WTC11 (cell line): ENCODE results near the gene HADHB.

ENCODE experiments used
- CBFB ChIP-seq: sonication (generic); formaldehyde crosslinking; IDR thresholded peaks from 2 replicates; pipeline ENCODE4 v1.8.1; 2022; ENCODE audit warnings: mild to moderate bottlenecking, low read depth, missing genetic modification reagents
- JUN ChIP-seq: sonication (generic); formaldehyde crosslinking; IDR thresholded peaks from 2 replicates; pipeline ENCODE4 v1.8.0; 2023; ENCODE audit warnings: mild to moderate bottlenecking, missing genetic modification reagents
- KAT7 ChIP-seq: sonication (generic); formaldehyde crosslinking; IDR thresholded peaks from 2 replicates; pipeline ENCODE4 v1.8.1; 2023; ENCODE audit warnings: missing genetic modification reagents, mild to moderate bottlenecking, borderline replicate concordance
- NFYB ChIP-seq: sonication (generic); formaldehyde crosslinking; conservative IDR thresholded peaks from 2 replicates; pipeline ENCODE4 v1.8.0; 2022; ENCODE audit warnings: low read depth, missing genetic modification reagents
- SP1 ChIP-seq: sonication (generic); formaldehyde crosslinking; conservative IDR thresholded peaks from 2 replicates; pipeline ENCODE4 v1.8.1; 2022; ENCODE audit warnings: missing genetic modification reagents
- TF ChIP-seq, protein P1 (sequence below): fragments of 200-600 bp; IDR thresholded peaks from 2 replicates; pipeline ENCODE4 v1.8.0; 2022; ENCODE audit warnings: antibody characterized with exemption
- TF ChIP-seq, protein P2 (sequence below): fragments of 250-450 bp; sonication (Bioruptor Pico); conservative IDR thresholded peaks from 2 replicates; pipeline ENCODE4 v1.9.0; 2021; ENCODE audit warnings: mild to moderate bottlenecking
- TF ChIP-seq, protein P3 (sequence below): sonication (generic); formaldehyde crosslinking; IDR thresholded peaks from 2 replicates; pipeline ENCODE4 v1.8.0; 2022; ENCODE audit warnings: missing genetic modification reagents
- TF ChIP-seq, protein P4 (sequence below): sonication (generic); formaldehyde crosslinking; IDR thresholded peaks from 2 replicates; pipeline ENCODE4 v1.8.1; 2022; ENCODE audit warnings: mild to moderate bottlenecking, missing genetic modification reagents, moderate library complexity, borderline replicate concordance

DNA sequence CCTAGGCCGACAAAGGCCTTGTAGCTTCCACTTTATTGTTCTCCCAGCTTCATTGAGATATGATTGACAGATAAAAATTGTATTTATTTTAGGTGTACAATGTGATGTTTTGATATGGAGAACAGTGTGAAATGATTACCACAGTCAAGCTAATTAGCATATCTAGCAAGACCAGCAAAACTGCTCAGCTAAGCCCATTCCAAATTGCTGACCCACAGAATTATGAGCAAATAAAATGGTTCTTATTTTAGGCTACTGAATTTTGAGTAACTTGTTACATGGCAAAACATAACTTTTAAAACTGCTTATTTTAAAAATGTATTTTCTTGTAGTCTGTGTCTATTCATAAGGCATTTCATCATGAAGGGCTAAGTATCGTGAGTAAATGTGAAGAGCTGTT, 92.6 kb downstream of the HADHB start:
- TF ChIP-seq, protein P1, sequence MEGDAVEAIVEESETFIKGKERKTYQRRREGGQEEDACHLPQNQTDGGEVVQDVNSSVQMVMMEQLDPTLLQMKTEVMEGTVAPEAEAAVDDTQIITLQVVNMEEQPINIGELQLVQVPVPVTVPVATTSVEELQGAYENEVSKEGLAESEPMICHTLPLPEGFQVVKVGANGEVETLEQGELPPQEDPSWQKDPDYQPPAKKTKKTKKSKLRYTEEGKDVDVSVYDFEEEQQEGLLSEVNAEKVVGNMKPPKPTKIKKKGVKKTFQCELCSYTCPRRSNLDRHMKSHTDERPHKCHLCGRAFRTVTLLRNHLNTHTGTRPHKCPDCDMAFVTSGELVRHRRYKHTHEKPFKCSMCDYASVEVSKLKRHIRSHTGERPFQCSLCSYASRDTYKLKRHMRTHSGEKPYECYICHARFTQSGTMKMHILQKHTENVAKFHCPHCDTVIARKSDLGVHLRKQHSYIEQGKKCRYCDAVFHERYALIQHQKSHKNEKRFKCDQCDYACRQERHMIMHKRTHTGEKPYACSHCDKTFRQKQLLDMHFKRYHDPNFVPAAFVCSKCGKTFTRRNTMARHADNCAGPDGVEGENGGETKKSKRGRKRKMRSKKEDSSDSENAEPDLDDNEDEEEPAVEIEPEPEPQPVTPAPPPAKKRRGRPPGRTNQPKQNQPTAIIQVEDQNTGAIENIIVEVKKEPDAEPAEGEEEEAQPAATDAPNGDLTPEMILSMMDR: no peak
- TF ChIP-seq SP1 (CRISPR knock-in tag) (no peak), CBFB (CRISPR knock-in tag) (no peak), JUN (CRISPR knock-in tag) (no peak), KAT7 (CRISPR knock-in tag) (no peak), NFYB (no peak)
- TF ChIP-seq, protein P2, sequence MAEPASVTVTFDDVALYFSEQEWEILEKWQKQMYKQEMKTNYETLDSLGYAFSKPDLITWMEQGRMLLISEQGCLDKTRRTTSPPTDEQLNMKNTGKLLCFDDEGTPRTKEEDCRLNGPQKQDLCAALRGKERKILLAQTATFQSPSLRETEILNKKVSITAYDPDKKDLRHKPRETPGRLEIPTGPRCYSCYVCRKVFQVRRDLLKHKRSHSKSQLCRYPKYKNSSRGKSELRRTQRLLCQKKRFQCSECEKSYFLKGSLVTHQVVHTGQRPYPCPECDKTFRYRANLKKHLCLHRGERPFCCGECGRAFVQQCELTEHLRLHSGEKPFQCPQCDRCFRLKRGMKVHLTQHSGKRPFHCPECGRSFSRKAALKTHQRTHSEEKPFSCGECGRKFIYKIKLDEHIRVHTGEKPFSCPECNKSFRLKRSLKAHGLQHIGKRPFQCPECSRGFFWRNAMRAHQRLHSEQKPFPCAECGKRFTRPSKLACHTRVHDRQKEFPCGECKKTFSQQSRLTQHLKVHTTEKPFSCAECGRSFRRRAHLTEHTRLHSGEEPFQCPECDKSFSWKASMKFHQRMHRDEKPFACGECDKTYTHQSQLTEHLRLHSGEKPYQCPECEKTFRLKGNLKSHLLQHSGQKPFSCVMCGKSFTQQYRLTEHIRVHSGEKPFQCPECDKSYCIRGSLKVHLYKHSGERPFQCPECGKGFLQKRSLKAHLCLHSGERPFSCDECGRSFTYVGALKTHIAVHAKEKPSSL (CRISPR knock-in tag): no peak
- TF ChIP-seq, protein P3, sequence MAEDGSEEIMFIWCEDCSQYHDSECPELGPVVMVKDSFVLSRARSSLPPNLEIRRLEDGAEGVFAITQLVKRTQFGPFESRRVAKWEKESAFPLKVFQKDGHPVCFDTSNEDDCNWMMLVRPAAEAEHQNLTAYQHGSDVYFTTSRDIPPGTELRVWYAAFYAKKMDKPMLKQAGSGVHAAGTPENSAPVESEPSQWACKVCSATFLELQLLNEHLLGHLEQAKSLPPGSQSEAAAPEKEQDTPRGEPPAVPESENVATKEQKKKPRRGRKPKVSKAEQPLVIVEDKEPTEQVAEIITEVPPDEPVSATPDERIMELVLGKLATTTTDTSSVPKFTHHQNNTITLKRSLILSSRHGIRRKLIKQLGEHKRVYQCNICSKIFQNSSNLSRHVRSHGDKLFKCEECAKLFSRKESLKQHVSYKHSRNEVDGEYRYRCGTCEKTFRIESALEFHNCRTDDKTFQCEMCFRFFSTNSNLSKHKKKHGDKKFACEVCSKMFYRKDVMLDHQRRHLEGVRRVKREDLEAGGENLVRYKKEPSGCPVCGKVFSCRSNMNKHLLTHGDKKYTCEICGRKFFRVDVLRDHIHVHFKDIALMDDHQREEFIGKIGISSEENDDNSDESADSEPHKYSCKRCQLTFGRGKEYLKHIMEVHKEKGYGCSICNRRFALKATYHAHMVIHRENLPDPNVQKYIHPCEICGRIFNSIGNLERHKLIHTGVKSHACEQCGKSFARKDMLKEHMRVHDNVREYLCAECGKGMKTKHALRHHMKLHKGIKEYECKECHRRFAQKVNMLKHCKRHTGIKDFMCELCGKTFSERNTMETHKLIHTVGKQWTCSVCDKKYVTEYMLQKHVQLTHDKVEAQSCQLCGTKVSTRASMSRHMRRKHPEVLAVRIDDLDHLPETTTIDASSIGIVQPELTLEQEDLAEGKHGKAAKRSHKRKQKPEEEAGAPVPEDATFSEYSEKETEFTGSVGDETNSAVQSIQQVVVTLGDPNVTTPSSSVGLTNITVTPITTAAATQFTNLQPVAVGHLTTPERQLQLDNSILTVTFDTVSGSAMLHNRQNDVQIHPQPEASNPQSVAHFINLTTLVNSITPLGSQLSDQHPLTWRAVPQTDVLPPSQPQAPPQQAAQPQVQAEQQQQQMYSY (CRISPR knock-in tag): no peak
- TF ChIP-seq, protein P4, sequence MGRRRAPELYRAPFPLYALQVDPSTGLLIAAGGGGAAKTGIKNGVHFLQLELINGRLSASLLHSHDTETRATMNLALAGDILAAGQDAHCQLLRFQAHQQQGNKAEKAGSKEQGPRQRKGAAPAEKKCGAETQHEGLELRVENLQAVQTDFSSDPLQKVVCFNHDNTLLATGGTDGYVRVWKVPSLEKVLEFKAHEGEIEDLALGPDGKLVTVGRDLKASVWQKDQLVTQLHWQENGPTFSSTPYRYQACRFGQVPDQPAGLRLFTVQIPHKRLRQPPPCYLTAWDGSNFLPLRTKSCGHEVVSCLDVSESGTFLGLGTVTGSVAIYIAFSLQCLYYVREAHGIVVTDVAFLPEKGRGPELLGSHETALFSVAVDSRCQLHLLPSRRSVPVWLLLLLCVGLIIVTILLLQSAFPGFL (CRISPR knock-in tag): no peak
